ENCODE measurements around the gene FBXW7. TPM values are rescaled to one million over a fixed set of nuclear protein-coding genes. Genes with fewer than 3 reads are reported as not detected.
A peak's percentile ranks its signal among the peaks of the same experiment; 100 is the strongest.

The FBXW7 gene
- total RNA-seq, 1 experiment from 2014 or later: 27.1 TPM

GRCh38 chr4:152558396-152558795 lies 22.5 kb upstream of the FBXW7 start:
- Histone ChIP-seq H3K23me2 (ENCODE audit: insufficient read length, low read depth, low read length, poor library complexity, severe bottlenecking) (no peaks in the 10 kb centered on the region), H3K79me1 (ENCODE audit: insufficient read depth, low read depth, low read length, poor library complexity, severe bottlenecking) (no peaks in the 10 kb centered on the region), H3T11ph (ENCODE audit: low read length) (no peak overlapping the region), H3K4ac (ENCODE audit: low read depth, low read length) (no peak overlapping the region), H3K23ac (ENCODE audit: insufficient read length, low read depth, low read length) (no peak overlapping the region), H4K91ac (ENCODE audit: insufficient read length, low read depth, low read length) (no peak overlapping the region), H2BK12ac (ENCODE audit: insufficient read length, low read depth, low read length) (no peak overlapping the region), H3K14ac (ENCODE audit: insufficient read depth, low read length) (no peak overlapping the region), H3K27ac (ENCODE audit: insufficient read length, low read depth, low read length) (no peak overlapping the region), H3K79me2 (ENCODE audit: insufficient read depth, low read length) (no peaks in the 10 kb centered on the region), H3K4me1 (ENCODE audit: insufficient read depth, low read length) (no peaks in the 10 kb centered on the region), H3K18ac (ENCODE audit: insufficient read length, low read depth, low read length) (no peak overlapping the region), H2AK5ac (ENCODE audit: insufficient read length, low read length) (no peak overlapping the region), H3K27me3 (ENCODE audit: insufficient read depth, low read length) (no peaks in the 10 kb centered on the region), H2AFZ (ENCODE audit: low read length) (no peak overlapping the region), H2BK20ac (ENCODE audit: low read depth, low read length, poor library complexity, severe bottlenecking) (no peak overlapping the region), H4K8ac (replicated peaks; ENCODE audit: insufficient read length, low read depth, low read length) (no peak overlapping the region), H2BK15ac (ENCODE audit: low read depth, low read length) (no peak overlapping the region; the same call in 1 of the 2 replicates), H3K56ac (ENCODE audit: insufficient read length, low read depth, low read length) (no peak overlapping the region), H3K9ac (ENCODE audit: extremely low read depth, insufficient read length, low read length) (no peak overlapping the region), H2BK5ac (ENCODE audit: insufficient read length, low read length) (no peak overlapping the region), H4K5ac (ENCODE audit: insufficient read length, low read depth, low read length) (no peak overlapping the region), H3K4me2 (ENCODE audit: insufficient read depth, insufficient read length, low read length) (no peak overlapping the region), H4K20me1 (ENCODE audit: control insufficient read depth, insufficient read depth, insufficient read length) (no peaks in the 10 kb centered on the region), H3K9me3 (ENCODE audit: control insufficient read depth, low read depth, low read length) (no peaks in the 10 kb centered on the region), H2BK120ac (ENCODE audit: low read depth, low read length, poor library complexity, severe bottlenecking) (no peak overlapping the region)
- Mint-ChIP-seq H3K27me3 (ENCODE audit: low read depth) (no peaks in the 10 kb centered on the region), H3K4me1 (no peaks in the 10 kb centered on the region), H3K9me3 (no peaks in the 10 kb centered on the region), H3K36me3 (ENCODE audit: insufficient read depth in 1 of 3, low read depth in 3 of 3) (no peaks in the 10 kb centered on the region), H3K27ac (0 out of 7 replicates have a peak overlapping the region, but pooled peaks of 1 of the 3 experiments have one; percentile 9), H3K4me3 (no peak overlapping the region)
- TF ChIP-seq CTCF (conservative IDR thresholded peaks at IDR 0.05): no peak
- WGBS (ENCODE audit: extremely low coverage, insufficient read length, low lambda C conversion rate): no CpG with 5 or more reads among the region's 1 CpG
- DNase-seq: no peak
